ENCODE results near the gene TMEM190. TPM values are rescaled to one million over a fixed set of nuclear protein-coding genes. Genes with fewer than 3 reads are reported as not detected.

TMEM190 gene
- total and polyA plus RNA-seq, 2 of the 8 experiments (the other 6 are each of a cell fraction or from before 2014, with no cell fraction given) = 1.6 TPM; not detected in 1

DNA sequence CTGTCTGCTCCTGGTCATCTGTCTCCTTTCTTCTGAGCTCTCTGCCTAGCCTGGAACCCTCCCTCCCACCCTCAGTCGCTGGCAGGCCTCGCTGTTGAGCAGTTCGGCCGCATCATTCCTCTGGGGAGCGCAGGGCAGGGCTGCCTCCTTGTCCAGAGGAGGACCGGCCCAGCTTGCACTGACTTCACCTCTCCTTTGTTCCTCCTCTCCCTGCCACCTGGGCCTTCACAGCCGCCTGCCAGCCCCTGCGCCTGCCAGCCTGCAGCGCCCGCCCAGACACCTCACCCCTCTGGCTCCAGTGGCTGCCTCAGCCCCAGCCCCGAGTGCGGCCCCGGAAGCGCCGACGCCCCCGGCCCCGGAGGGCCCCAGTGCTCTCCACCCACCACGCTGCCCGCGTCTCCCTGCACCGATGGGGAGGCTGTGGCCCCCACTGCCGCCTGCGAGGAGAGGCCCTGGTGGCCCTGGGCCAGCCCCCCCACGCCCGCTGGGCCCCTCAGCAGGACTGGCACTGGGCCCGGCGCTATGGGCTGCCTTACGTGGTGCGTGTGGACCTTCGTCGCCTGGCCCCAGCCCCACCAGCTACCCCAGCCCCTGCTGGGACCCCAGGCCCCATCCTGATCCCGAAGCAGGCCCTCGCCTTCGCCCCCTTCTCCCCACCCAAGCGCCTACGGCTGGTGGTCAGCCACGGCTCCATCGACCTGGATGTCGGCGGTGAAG lies 29.7 kb upstream of the TMEM190 start (continued):
- TF ChIP-seq, protein P1, sequence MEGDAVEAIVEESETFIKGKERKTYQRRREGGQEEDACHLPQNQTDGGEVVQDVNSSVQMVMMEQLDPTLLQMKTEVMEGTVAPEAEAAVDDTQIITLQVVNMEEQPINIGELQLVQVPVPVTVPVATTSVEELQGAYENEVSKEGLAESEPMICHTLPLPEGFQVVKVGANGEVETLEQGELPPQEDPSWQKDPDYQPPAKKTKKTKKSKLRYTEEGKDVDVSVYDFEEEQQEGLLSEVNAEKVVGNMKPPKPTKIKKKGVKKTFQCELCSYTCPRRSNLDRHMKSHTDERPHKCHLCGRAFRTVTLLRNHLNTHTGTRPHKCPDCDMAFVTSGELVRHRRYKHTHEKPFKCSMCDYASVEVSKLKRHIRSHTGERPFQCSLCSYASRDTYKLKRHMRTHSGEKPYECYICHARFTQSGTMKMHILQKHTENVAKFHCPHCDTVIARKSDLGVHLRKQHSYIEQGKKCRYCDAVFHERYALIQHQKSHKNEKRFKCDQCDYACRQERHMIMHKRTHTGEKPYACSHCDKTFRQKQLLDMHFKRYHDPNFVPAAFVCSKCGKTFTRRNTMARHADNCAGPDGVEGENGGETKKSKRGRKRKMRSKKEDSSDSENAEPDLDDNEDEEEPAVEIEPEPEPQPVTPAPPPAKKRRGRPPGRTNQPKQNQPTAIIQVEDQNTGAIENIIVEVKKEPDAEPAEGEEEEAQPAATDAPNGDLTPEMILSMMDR (IDR thresholded peaks at IDR 0.05; ENCODE audit: control extremely low read depth in 1 of 3, insufficient read depth in 1 of 3, low read depth in 1 of 3, low read length in 3 of 3) = no peak
- TF ChIP-seq KDM4A (IDR thresholded peaks at IDR 0.05; ENCODE audit: low read depth, low read length, severe bottlenecking) = no peak
- no peak for TF ChIP-seq CBX8 (IDR thresholded peaks at IDR 0.05; ENCODE audit: borderline replicate concordance, low read depth, low read length)
